Measurements from ENCODE around the gene S100A2.
"Not testable (repeated sequence)": the region's sequence is repeated elsewhere in the genome, so short reads cannot be mapped to it uniquely, and the experiment has no call there.

Gene S100A2

DNA sequence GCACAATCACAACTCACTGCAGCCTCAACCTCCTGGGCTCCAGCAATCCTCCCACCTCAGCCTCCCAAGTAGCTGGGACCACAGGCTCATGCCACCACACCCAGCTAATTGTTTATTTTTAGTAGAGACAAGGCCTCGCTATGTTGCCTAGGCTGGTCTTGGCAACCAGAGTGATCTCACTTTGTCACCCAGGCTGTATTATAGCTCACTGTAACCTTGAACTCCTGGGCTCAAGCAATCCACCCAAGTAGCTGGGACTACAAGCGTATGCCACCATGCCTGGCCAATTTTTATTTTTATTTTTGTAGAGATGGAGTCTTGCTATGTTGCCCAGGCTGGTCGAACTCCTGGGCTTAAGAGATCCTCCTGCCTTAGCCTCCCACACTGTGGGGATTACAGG is 3.6 kb downstream of the S100A2 start:
- DNase-seq, result not testable (repeated sequence)

DNA sequence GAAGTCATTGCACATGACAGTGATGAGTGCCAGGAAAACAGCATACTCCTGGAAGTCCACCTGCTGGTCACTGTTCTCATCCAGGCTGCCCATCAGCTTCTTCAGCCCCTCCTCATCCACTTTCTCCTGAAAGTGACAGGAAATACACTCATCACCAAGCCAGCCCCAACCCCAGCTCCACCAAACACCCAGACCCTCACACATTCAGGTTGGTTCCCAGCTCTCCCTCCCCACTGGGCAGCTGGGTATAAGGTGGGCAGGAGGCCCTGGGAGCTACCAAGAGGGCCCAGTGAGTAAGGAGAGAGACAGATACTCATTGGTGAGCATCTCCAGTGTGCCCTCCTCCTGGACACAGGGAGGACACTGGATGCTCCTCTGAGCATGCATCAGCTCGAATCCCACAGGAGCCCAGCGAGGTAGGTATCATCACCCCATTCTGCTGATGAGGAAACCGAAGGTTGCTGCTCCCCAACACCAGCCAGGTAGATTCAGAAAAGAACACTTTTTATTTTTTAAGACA is 4.1 kb downstream of the S100A2 start:
- DNase-seq, result no peak

DNA sequence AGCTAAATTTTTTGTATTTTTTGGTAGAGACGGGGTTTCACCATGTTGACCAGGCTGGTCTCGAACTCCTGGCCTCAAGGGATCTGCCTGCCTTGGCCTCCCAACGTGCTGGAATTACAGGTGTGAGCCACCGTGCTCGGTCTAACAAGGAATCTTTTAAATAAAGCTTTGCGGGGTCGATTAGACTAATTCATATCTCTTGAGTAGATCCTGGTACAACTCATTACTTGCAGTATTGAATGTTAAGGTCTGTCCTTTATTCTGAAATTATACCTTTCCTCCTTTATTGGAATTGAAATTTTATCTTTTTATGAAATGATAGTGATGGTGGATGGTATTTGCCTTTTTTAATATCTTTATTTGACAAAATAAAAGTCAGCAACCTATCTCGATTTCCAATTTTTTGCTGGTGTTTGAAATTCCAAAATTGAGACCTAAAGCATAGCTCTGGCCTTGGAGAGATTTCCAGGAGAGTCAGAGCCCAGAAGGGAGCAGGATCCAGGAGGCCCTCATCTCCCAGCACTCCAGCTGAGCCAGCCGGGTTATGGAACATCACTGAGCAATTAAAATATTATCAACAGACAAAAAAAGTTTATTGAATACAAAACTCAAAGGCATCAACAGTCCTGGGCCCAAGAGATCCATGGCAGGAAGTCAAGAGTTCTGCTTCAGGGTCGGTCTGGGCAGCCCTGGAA is 4.7 kb downstream of the S100A2 start:
- no peak for DNase-seq

DNA sequence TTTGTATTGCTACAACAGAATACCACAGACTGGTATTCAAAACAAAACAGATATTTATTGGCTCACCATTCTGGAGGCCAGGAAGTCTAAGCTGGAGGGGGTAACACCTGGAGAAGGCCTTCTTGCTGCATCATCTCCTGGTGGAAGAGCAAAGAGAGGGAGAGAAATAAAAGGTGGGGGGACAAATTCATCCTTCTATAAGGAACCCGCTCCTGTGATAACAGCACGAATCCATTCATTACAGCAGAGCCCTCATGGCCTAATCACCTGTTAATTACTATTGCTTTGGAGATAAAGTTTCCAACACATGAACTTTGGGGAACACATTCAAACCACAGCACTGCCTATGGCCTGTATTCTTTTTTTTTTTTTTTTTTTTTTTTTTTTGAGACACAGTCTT is 5.4 kb downstream of the S100A2 start:
- DNase-seq, result no peak

- DNase-seq, result no peak
These were observed 7.8 kb downstream of the S100A2 start for GRCh38 chr1:153557877-153558276.

GRCh38 chr1:153556348-153556747 is 9.3 kb downstream of the S100A2 start:
- DNase-seq, result no peak

DNA sequence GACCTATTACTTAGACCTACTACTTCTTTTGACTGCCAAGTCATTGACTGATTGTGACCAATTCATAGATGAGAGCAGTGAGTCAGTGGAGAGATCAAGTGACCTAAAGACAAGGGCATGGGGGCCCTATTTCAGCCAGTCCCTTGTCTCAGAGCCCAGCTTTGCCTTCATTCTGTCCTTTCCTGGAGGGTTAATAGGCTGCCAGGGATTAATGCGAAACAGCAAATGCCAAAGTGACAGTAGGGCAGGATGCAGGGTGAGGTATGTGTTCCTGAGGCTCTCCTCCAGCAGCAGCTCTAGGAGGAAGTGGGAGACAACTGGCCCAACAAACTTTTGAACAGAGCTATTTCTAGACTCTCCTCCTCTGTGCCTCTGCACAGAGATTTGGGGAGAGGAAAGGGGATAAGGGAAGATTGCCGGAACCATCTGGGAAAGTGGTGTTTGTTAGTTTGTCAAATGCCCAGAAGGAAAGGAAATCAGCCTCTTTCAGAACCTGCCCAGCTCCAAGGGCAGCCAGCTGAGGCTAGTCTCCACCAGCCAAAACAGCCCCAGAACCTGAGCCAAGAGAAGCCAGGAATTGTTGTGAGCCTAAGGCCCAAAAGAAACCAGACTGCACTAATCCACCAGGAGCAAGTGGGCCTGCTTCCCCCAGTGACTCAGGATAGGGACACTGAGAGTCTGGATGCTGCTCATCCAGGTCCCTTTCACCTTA is 11.7 kb downstream of the S100A2 start:
- DNase-seq, result no peak

DNA sequence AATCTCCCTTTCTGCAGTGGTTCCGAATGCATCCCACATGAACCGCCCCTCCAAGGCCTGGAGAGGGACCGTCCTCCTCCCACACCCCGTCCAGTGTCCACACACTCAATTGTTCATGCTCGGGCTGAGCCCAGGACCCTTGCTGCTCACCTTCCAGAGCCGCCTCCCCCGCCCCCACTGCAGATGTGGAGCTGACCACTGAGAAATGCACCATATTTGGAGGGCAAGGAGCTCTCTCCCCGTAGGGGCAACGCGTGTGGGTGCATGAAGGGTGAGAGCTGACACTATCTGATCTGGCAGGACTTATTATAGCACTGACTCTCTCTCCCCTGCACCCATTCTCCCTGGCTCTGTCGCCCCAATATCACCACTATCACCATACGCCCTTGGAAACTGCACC is 12.5 kb downstream of the S100A2 start:
- no peak for DNase-seq

GRCh38 chr1:153552335-153552734 is 13.3 kb downstream of the S100A2 start:
- DNase-seq, result no peak

GRCh38 chr1:153550827-153551500 is 14.7 kb downstream of the S100A2 start:
- DNase-seq, result no peak

DNA sequence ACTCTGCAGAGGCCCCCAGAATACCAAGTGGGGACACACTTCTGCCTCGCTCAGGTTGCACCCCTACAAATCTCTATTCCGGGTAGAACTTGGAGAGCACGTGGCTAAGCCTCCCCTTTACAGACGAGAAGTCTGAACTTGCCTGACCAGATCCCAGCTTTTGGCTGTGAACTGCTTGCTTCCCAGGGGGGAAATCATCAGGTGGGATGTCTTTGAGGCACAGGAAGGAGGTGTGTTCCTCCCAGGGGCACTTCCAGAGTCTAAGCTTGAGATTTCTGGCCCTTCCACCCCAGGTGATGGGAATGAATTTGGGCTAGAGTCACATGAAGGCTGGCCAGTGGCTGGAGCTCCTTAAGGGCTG is 15.3 kb downstream of the S100A2 start:
- no peak for DNase-seq

- no peak for DNase-seq
These were observed 15.8 kb downstream of the S100A2 start for GRCh38 chr1:153549741-153550397.

GRCh38 chr1:153548722-153549688 is 16.6 kb downstream of the S100A2 start, which contains the start of gene S100A3:
Gene S100A3, minus strand, starts transcription at chr1:153549258. Its CDS starts 773 bp downstream, at chr1:153548485.
- no peak for DNase-seq

DNA sequence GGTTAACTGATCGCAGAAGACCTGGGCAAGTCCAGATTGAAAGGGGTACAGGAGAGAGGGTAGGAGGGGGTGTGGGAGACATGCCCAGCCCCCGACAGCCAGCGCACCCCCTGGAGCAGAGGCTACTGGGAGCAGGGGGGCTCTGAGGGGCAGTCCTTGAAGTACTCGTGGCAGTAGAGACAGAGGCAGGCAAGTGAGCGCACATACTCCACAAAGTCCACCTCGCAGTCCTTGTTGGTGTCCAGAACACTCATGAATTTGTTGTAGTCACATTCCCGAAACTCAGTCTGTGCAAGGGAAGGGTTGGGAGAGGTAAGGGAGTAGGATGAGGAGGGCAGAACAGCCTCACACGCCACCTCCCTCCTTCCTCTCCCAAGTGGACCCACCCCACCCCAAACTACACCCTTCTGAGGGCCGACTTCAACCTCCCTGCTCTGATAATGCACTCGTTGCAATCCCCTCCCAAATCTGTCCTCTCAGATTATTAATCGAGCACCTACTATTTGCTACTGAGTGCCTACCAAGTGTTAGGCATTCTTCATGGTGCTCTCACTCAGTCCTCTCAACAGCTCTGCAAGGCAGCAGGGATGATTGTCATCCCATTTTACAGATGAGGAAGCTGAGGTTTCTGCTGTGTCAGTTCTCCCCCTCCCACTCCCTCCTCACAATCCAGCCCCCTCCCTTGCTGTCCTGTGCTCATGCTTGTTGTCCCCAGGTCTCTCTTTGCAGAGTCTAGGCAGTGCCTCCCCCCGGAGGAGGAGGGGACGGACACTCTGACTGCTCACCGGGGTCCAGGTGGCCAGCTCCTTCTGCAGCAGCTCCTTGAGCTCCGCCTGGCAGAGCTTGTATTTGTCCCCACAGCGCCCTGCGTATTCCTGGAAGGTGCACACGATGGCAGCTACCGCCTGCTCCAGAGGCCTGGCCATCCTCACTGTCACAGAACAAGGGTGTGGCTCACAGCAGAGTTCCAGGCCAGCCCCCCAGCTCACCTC is 17.8 kb downstream of the S100A2 start:
- DNase-seq, result no peak

DNA sequence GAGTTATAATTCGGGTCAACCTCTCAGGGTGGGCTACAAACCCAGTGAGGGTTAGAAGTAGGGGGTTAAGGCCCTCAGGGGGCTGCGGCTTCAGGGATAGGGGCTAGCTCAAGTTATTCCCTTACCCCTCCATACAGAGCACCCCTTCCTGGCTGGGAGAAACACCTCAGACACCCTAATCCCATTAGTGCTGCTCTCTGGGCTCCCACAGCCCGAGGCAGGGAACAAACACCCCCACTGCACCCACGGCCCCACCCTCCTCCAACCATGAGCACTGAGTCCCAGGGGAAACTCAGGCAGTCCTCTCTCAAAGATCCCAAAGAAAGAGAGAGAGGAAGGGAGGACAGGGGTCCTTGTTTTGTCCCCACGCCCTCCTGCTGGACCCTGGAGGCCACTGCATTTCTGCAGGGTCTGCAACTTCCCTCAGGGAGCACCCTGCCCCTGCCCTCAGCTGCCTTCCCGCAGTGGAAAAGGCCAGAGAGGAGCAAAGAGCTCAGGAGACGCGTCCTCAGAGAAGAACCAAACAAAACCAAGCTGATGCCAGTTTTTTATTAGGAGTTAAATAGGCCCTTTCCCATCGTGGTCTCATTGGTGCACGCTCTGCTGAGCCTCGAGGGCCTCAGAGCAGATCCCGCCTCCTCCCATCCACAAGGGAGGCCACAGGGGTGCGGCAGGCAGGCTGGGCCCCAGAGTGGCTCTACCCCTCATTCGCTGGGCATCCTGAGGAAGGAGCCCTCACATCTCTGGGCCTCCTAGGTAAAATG is 18.7 kb downstream of the S100A2 start:
- no peak for DNase-seq

- no peak for DNase-seq
These were observed 19.3 kb downstream of the S100A2 start for GRCh38 chr1:153546371-153546770.

DNA sequence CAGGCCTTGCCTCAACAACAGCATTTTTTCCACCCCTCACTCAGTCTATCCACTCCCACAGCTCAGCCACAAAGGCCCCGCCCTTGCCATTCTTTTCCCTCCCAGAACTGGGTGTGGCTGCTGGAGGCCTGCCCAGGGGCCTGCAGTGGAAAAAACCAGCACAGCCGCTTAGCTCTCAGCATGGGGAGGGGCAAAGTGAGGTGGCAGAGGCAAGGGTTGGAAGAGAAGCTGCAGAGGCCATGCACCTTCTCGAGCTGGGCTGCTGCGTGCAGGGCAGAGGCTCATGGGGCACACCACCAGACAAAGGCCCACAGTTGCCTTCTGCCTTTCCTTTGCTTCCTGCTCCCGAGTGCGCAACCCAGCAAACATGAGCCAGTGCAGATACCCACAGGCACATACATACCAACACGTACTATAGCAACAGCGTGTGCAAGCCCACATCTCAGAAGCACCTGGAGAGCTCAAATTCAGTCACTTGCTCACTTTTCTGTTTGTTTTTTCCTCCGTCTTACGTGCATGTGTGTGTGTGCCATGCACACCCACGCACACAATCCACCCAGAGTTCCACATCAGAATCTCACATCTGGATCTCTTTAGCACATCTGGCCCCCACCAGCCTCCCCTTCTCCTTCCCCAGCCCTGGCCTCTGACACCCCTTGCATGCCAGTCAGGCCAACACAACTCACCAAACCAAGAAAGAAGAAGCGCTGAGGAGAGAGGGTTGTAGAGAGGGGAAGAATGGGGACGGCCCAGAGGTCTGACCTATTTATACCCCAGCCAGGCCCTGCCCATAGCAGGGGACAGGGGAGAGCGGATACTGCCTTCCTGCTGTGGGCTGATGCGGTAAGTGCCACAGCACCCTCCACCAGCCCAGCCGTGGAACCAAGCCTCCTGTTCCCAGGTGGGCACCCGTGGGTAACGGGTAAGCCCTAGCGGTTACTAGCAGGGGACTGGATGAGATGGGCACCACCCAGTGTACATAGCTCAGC is 20.3 kb downstream of the S100A2 start, which contains the start of gene S100A4:
Gene S100A4 (minus strand): TSS at position 740 of the 989 bp plus-strand sequence. CDS start 1,012 bp downstream, outside the sequence.
- peak; percentile 58 to 76 (median 66) for DNase-seq

GRCh38 chr1:153544453-153545066 is 21.1 kb downstream of the S100A2 start:
- no peak for DNase-seq
